ENCODE measurements around the gene ABL2. TPM values are rescaled to one million over a fixed set of nuclear protein-coding genes. Genes with fewer than 3 reads are reported as not detected.
A peak's percentile ranks its signal among the peaks of the same experiment; 100 is the strongest.
"Not testable (repeated sequence)": the region's sequence is repeated elsewhere in the genome, so short reads cannot be mapped to it uniquely, and the experiment has no call there.

The ABL2 gene
- total RNA-seq, result 10 to 100 TPM; 14.9 to 20.0 (median 15.9) TPM
- 12.3 TPM for total RNA-seq (2013)
- total RNA-seq, result 26.2 to 232 (median 50.4) reads per million in 29 experiments

DNA sequence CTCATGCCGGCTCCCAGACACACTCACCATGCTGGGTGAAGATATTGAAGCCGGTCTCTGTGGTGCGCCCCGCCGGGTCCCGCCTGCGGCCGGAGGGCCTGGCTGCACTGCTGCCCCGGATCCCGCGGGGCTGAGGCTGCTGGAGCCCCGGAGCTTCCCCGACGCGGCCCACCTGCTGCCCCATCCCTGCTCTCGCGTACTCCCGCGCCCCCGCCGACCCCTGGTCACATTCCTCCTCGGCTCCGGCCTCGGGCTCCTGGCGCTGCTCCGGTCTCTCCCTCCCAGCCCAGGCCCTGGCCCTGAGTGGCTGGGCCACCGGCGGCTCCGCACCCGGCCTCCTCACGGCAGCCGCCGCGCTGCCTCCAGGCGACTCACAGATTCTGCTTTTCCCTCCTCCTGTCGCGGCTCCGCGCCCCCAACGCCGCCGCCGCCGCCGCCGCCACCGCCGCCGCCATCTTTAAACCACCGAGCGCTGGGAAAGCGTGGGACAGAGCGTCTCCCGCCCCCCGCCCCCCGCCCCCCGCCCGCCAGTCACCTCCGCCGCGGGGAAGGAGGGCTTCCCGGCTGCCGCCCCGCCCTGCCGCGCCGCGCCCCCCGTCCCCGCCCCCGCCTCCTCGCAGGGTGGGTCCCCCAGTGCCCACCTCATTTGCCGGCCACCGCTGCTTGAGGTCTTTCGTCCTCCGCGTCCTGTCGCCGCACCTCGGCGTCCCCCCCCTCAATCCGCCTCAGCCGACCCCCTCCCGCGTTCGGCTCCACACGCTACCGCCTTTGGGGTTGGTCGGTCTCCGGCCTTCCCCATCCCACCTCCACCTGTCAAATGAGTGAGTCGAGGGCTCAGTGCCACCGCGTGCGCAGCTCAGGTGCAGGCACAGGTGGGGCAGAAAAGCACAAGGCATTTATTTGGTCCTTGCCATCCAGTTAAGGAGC, at the start of gene ABL2:
ABL2 (minus strand) TSS at position 464 of the 927 bp plus-strand sequence; CDS start at position 184, 280 bp downstream.
- Histone ChIP-seq H3K4me3 (ENCODE audit: control insufficient read depth in 1 of 2, extremely low read depth in 1 of 2, low read length in 1 of 2) (peak within 1 kb of the TSS; percentile 58 to 78), H3K27me3 (replicated peaks in 1 of 2; ENCODE audit: control insufficient read depth in 2 of 2, extremely low read depth in 1 of 2, insufficient read depth in 2 of 2, low read length in 1 of 2) (no peaks in the 10 kb centered on the region), H3K27ac (ENCODE audit: low read length) (peak within 1 kb of the TSS; percentile 54), H3K9me3 (no peaks in the 10 kb centered on the region), H3K36me3 (ENCODE audit: control insufficient read depth in 2 of 2, extremely low read depth in 1 of 2, insufficient read depth in 1 of 2, low read length in 1 of 2) (peaks cover 0 to 2% of the 10 kb centered on the region in 2 donors), H3K4me1 (ENCODE audit: control insufficient read depth in 1 of 2, extremely low read depth in 1 of 2, insufficient read depth in 2 of 2, low read length in 2 of 2) (peaks cover 9 to 15% of the 10 kb centered on the region in 2 experiments)
- Mint-ChIP-seq H3K27ac (peak within 1 kb of the TSS; percentile 80 to 93), H3K36me3 (peaks cover 4% of the 10 kb centered on the region), H3K9me3 (no peaks in the 10 kb centered on the region), H3K27me3 (no peaks in the 10 kb centered on the region), H3K4me1 (peaks cover 38 to 40% (median 40%) of the 10 kb centered on the region in 3 donors), H3K4me3 (peak within 1 kb of the TSS; percentile 89 to 93 (median 93))
- peak in 34 of 35 experiments; percentile 7 to 71 (median 34) for DNase-seq
- POLR2A ChIA-PET, result no interaction called here
- CTCF ChIA-PET, result interaction anchor here in 1 of 2 donors (0.5 kb wide), 1 partner anchor 14 kb away, joined by 3 read pairs; no protein-coding TSS in a partner anchor
- WGBS (ENCODE audit: insufficient coverage), result under 1% methylated on average over 49 of the region's 94 CpGs
- peak; percentile 69 to 74 (median 73) for ATAC-seq (replicated peaks in 1 of 4)

DNA sequence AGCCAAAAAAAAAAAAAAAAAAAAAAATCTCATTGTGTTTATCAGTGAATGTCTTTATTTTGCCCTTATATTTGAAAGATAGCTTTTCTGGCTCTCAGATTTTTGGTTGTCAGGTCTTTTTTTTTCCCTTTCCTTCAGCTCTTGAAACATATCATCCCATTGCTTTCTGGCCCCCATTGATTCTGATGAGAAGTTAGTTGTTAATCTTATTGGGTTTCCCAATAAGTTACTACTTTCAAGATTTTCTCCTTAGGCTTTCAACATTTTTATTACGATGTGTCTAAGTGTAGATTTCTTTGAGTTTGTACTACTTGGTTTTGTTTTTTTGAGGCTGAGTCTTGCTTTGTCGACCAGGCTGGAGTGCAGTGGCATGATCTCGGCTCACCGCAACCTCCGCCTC, 49.4 kb upstream of the ABL2 start:
- DNase-seq (no peak), ATAC-seq (replicated peaks in 1 of 4) (no peak)
- no peaks in the 10 kb centered on the region for H3K36me3 Mint-ChIP-seq
- ChIA-PET POLR2A (interaction anchor here in 1 of 2 donors (0.6 to 0.7 kb wide), 2 partner anchors 16 to 45 kb away, joined by 3 to 13 read pairs; no protein-coding TSS in a partner anchor), CTCF (interaction anchor here in 1 of 2 donors (0.6 to 0.7 kb wide), 4 partner anchors 19 to 751 kb away, joined by 3 to 8 read pairs (median 5); no protein-coding TSS in a partner anchor)
- Histone ChIP-seq H3K4me1 (ENCODE audit: control insufficient read depth in 1 of 2, extremely low read depth in 1 of 2, insufficient read depth in 2 of 2, low read length in 2 of 2) (no peaks in the 10 kb centered on the region), H3K27me3 (replicated peaks in 1 of 2; ENCODE audit: control insufficient read depth in 2 of 2, extremely low read depth in 1 of 2, insufficient read depth in 2 of 2, low read length in 1 of 2) (no peaks in the 10 kb centered on the region), H3K36me3 (ENCODE audit: control insufficient read depth in 2 of 2, extremely low read depth in 1 of 2, insufficient read depth in 1 of 2, low read length in 1 of 2) (no peaks in the 10 kb centered on the region), H3K27ac (ENCODE audit: low read length) (no peak overlapping the region), H3K4me3 (ENCODE audit: control insufficient read depth in 1 of 2, extremely low read depth in 1 of 2, low read length in 1 of 2) (no peak overlapping the region), H3K9me3 (no peaks in the 10 kb centered on the region)
- no peak overlapping the region for H3K4me3 Mint-ChIP-seq
- WGBS (ENCODE audit: insufficient coverage), result 96% methylated on average over 4 of the region's 5 CpGs
- H3K9me3 Mint-ChIP-seq, result peaks cover 4 to 11% (median 9%) of the 10 kb centered on the region in 3 donors
- no peaks in the 10 kb centered on the region for H3K4me1 Mint-ChIP-seq
- peaks cover 0 to 3% of the 10 kb centered on the region in 2 donors for H3K27me3 Mint-ChIP-seq
- H3K27ac Mint-ChIP-seq, result no peak overlapping the region

DNA sequence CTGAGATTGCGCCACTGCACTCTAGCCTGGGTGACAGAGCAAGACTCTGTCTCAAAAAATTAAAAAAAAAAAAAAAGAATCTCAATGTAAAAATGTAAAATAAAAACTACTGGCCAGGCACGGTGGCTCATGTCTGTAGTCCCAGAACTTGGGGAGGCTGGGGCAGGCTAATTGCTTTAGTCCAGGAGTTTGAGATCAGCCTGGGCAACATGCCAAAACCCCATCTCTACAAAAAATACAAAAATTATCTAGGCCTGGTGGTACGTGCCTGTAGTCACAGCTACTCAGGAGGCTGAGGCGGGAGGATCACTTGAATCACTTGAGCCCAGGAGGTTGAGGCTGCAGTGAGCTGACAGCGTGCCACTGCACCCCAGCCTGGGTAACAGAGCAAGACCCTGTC, 44.9 kb upstream of the ABL2 start:
- DNase-seq; H3K27ac ChIP-seq (ENCODE audit: low read length); H3K9me3 Mint-ChIP-seq; CTCF ChIA-PET; H3K4me3 ChIP-seq (ENCODE audit: control insufficient read depth in 1 of 2, extremely low read depth in 1 of 2, low read length in 1 of 2); H3K4me1 Mint-ChIP-seq; ATAC-seq (replicated peaks in 1 of 4); H3K9me3 ChIP-seq; H3K36me3 Mint-ChIP-seq; H3K4me1 ChIP-seq (ENCODE audit: control insufficient read depth in 1 of 2, extremely low read depth in 1 of 2, insufficient read depth in 2 of 2, low read length in 2 of 2); H3K36me3 ChIP-seq (ENCODE audit: control insufficient read depth in 2 of 2, extremely low read depth in 1 of 2, insufficient read depth in 1 of 2, low read length in 1 of 2); H3K27me3 Mint-ChIP-seq; H3K27ac Mint-ChIP-seq; H3K4me3 Mint-ChIP-seq; H3K27me3 ChIP-seq (replicated peaks in 1 of 2; ENCODE audit: control insufficient read depth in 2 of 2, extremely low read depth in 1 of 2, insufficient read depth in 2 of 2, low read length in 1 of 2): not testable (repeated sequence)
- POLR2A ChIA-PET, result interaction anchor here in 1 of 2 donors (0.5 kb wide), 1 partner anchor 30 kb away, joined by 5 read pairs; no protein-coding TSS in a partner anchor
- 71% methylated on average over 1 of the region's 5 CpGs for WGBS (ENCODE audit: insufficient coverage)

DNA sequence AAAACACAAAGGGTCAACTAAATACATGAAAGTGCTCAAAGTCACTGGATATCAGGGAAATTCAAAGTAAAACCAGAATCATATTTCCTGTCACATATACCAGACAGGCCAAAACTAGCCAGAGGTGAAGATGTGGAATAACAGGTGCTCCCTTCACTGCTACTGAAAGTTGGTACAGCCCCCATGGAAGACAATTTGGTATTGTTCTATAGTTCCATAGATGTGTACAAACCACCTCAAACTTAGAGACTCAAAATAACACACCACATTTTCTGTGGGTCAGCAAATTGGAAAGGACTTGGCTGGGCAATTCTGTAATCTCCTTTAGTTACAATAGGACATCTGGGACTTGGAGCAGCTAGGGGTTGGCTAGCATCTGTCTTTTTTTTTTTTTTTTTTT, 39.6 kb upstream of the ABL2 start:
- POLR2A ChIA-PET, result interaction anchor here in 1 of 2 donors (0.5 kb wide), 1 partner anchor 317 kb away, joined by 8 read pairs; no protein-coding TSS in a partner anchor
- H3K27me3 ChIP-seq (replicated peaks in 1 of 2; ENCODE audit: control insufficient read depth in 2 of 2, extremely low read depth in 1 of 2, insufficient read depth in 2 of 2, low read length in 1 of 2), result no peaks in the 10 kb centered on the region
- H3K36me3 Mint-ChIP-seq, result no peaks in the 10 kb centered on the region
- no peaks in the 10 kb centered on the region for H3K27me3 Mint-ChIP-seq
- no peaks in the 10 kb centered on the region for H3K4me1 Mint-ChIP-seq
- no peak for ATAC-seq (replicated peaks in 1 of 4)
- no peaks in the 10 kb centered on the region for H3K9me3 Mint-ChIP-seq
- no peak overlapping the region for H3K4me3 ChIP-seq (ENCODE audit: control insufficient read depth in 1 of 2, extremely low read depth in 1 of 2, low read length in 1 of 2)
- no peaks in the 10 kb centered on the region for H3K9me3 ChIP-seq
- no peak for DNase-seq
- no peak overlapping the region for H3K27ac ChIP-seq (ENCODE audit: low read length)
- CTCF ChIA-PET, result no interaction called here
- H3K27ac Mint-ChIP-seq, result no peak overlapping the region
- no peaks in the 10 kb centered on the region for H3K36me3 ChIP-seq (ENCODE audit: control insufficient read depth in 2 of 2, extremely low read depth in 1 of 2, insufficient read depth in 1 of 2, low read length in 1 of 2)
- no peaks in the 10 kb centered on the region for H3K4me1 ChIP-seq (ENCODE audit: control insufficient read depth in 1 of 2, extremely low read depth in 1 of 2, insufficient read depth in 2 of 2, low read length in 2 of 2)
- no peak overlapping the region for H3K4me3 Mint-ChIP-seq

DNA sequence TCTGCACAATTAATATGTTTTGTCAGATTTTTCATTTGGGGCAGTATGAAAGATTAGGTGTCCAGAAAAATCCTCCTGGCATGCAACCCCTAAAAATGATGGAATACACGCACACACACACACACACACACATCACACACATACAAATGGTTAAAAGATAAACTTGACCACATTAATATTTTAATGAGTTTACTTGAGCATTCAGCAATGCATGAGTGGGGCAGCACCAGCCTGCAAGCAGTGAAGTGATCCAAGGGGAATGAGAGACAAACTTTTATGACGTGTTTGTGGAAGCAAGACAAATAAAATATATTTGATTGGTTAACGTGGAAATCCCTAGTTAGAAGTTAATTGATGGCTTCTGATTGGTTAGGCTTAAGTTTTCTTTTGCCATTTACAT, 35.0 kb upstream of the ABL2 start:
- WGBS (ENCODE audit: insufficient coverage), result 80% methylated on average over 1 of the region's 3 CpGs
- no peak overlapping the region for H3K4me3 Mint-ChIP-seq
- H3K9me3 ChIP-seq, result no peaks in the 10 kb centered on the region
- H3K27ac ChIP-seq (ENCODE audit: low read length), result no peak overlapping the region
- H3K27ac Mint-ChIP-seq, result no peak overlapping the region
- no peaks in the 10 kb centered on the region for H3K9me3 Mint-ChIP-seq
- no peaks in the 10 kb centered on the region for H3K4me1 Mint-ChIP-seq
- H3K27me3 ChIP-seq (replicated peaks in 1 of 2; ENCODE audit: control insufficient read depth in 2 of 2, extremely low read depth in 1 of 2, insufficient read depth in 2 of 2, low read length in 1 of 2), result no peaks in the 10 kb centered on the region
- ChIA-PET POLR2A (no interaction called here), CTCF (no interaction called here)
- no peaks in the 10 kb centered on the region for H3K27me3 Mint-ChIP-seq
- no peak overlapping the region for H3K4me3 ChIP-seq (ENCODE audit: control insufficient read depth in 1 of 2, extremely low read depth in 1 of 2, low read length in 1 of 2)
- H3K36me3 ChIP-seq (ENCODE audit: control insufficient read depth in 2 of 2, extremely low read depth in 1 of 2, insufficient read depth in 1 of 2, low read length in 1 of 2), result no peaks in the 10 kb centered on the region
- H3K4me1 ChIP-seq (ENCODE audit: control insufficient read depth in 1 of 2, extremely low read depth in 1 of 2, insufficient read depth in 2 of 2, low read length in 2 of 2), result no peaks in the 10 kb centered on the region
- ATAC-seq (replicated peaks in 1 of 4), result no peak
- DNase-seq, result no peak
- H3K36me3 Mint-ChIP-seq, result no peaks in the 10 kb centered on the region

DNA sequence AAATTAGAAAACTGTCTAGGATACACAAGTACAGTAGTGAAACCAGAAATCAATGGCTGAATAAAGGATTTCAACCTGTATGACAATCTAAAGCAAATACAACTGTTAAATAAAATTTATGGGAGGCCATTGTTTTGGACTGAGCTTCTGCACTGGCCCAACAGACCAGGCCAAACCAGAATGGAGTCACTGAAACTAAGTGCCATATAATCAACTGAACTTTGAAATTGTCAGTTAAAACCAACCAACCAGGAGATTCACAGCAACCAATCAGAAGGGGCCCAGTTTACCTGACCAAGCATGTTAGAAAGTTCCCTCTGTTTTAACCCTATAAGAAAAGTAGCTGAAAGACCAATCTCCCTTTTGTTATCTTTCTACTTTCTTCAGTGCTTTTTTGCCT, 33.6 kb upstream of the ABL2 start:
- ATAC-seq (replicated peaks in 1 of 4) (no peak), DNase-seq (no peak)
- H3K36me3 Mint-ChIP-seq, result no peaks in the 10 kb centered on the region
- H3K36me3 ChIP-seq (ENCODE audit: control insufficient read depth in 2 of 2, extremely low read depth in 1 of 2, insufficient read depth in 1 of 2, low read length in 1 of 2), result no peaks in the 10 kb centered on the region
- no peak overlapping the region for H3K4me3 Mint-ChIP-seq
- no peak overlapping the region for H3K27ac Mint-ChIP-seq
- no peaks in the 10 kb centered on the region for H3K4me1 Mint-ChIP-seq
- no peaks in the 10 kb centered on the region for H3K27me3 ChIP-seq (replicated peaks in 1 of 2; ENCODE audit: control insufficient read depth in 2 of 2, extremely low read depth in 1 of 2, insufficient read depth in 2 of 2, low read length in 1 of 2)
- H3K27me3 Mint-ChIP-seq, result no peaks in the 10 kb centered on the region
- ChIA-PET CTCF (interaction anchor here in 1 of 2 donors (1.2 kb wide), 1 partner anchor 32 kb away, joined by 4 read pairs; no protein-coding TSS in a partner anchor), POLR2A (no interaction called here)
- H3K4me1 ChIP-seq (ENCODE audit: control insufficient read depth in 1 of 2, extremely low read depth in 1 of 2, insufficient read depth in 2 of 2, low read length in 2 of 2), result no peaks in the 10 kb centered on the region
- H3K4me3 ChIP-seq (ENCODE audit: control insufficient read depth in 1 of 2, extremely low read depth in 1 of 2, low read length in 1 of 2), result no peak overlapping the region
- H3K9me3 Mint-ChIP-seq, result no peaks in the 10 kb centered on the region
- no peak overlapping the region for H3K27ac ChIP-seq (ENCODE audit: low read length)
- H3K9me3 ChIP-seq, result no peaks in the 10 kb centered on the region
